Activated CD8-positive, alpha-beta memory T cell treated with anti-CD3 and anti-CD28 coated beads for 36 hours (primary cell): ENCODE results near the gene GLP1R. TPM values are rescaled to one million over a fixed set of nuclear protein-coding genes. Genes with fewer than 3 reads are reported as not detected.

Source experiments
- CTCF ChIA-PET: fragments of 350-600 bp; sonication (Branson Sonifier 250); formaldehyde crosslinking; loops from one replicate; lab custom pipeline; 2021; ENCODE audit warnings: antibody characterized with exemption; lab: Charles Lee
- POLR2A ChIA-PET: fragments of 350-600 bp; sonication (Branson Sonifier 250); formaldehyde crosslinking; loops from one replicate; lab custom pipeline; 2021; ENCODE audit warnings: antibody characterized with exemption; lab: Charles Lee
- total RNA-seq, 2 experiments: library from RNA; stranded (reverse); gene quantifications; one replicate each; pipeline ENCODE4 v1.2.3, GENCODE V29; 2021

The GLP1R gene
- under 1 TPM in 1 of 2 experiments, not detected in 1; 0.15 TPM for total RNA-seq

DNA sequence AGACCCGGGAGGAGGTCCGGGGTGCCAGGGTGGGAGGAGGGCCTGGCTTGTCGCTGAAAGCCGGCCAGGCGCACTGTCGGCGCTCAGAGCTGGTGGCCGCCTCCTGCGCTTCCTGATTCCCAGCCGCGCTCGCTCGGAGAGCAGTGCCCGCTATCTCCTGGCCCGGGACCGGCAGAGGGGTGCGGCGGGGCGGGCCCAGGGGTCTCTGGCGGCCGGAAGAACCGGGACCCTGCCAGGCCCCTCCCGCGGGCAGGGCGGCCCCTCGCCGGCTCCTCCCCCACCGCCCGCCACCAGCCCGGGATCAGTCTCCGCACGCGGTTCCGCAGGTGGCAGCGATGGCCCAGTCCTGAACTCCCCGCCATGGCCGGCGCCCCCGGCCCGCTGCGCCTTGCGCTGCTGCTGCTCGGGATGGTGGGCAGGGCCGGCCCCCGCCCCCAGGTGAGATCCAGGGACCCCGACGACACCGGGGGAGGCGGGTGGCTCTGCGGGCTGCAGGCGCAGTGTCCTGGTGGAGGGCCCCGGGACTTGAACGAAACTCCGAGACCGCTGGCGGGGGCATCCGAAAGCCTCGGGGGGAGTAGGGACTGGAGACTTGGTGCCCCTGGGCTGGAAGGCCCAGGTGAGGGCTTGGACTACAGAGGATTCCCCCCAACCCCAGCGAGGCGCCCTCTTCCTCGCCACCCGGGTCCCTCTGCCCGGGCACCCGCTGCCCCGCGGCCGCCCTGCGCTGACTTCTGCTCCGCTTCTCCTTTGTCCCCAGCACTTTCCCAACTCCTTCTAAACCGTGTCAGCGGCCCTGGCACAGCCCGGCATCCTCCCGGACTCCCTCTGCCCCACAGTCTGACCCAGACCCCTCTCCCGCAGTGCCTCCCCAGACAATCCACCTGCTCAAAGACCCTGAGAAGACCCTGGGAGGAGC lies at the start of gene GLP1R:
GLP1R (plus strand) TSS at position 301 of the 919 bp plus-strand sequence; CDS start at position 361, 60 bp downstream.
- ChIA-PET CTCF (no interaction called here), POLR2A (no interaction called here)

GRCh38 chr6:39003072-39003471 lies 45.5 kb upstream of the GLP1R start:
- CTCF ChIA-PET, result interaction anchor here (3.2 kb wide), 1 partner anchor 300 kb away, joined by 17 read pairs; no protein-coding TSS in a partner anchor

GRCh38 chr6:39003492-39003891 lies 45.1 kb upstream of the GLP1R start:
- ChIA-PET CTCF (interaction anchor here (3.2 kb wide), 1 partner anchor 300 kb away, joined by 17 read pairs; no protein-coding TSS in a partner anchor), POLR2A (no interaction called here)

More at GRCh38 chr6:39003072-39003471, 45.5 kb upstream of the GLP1R start:
- POLR2A ChIA-PET, result no interaction called here

GRCh38 chr6:39004801-39005200 lies 43.8 kb upstream of the GLP1R start:
- POLR2A ChIA-PET, result no interaction called here
- CTCF ChIA-PET, result no interaction called here

DNA sequence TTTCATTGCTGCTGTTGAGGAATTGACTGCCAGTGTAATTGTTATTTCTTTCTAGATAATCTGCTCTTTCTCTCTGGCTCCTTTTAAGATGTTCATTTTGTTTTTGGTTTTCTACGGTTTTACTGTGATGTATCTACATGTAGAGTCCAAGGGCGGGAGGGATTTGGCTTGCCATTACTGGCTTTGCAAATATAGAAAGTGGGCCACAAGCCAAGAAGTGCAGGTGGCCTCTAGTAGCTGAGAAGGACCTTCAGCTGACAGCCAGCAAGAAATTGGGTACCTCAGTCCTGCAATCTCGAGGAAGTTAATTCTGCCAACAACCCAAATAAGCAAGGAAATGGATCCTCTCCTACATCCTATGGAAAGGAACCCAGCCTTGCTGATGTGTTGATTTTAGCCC lies 42.8 kb upstream of the GLP1R start:
- CTCF ChIA-PET, result no interaction called here
- POLR2A ChIA-PET, result no interaction called here

DNA sequence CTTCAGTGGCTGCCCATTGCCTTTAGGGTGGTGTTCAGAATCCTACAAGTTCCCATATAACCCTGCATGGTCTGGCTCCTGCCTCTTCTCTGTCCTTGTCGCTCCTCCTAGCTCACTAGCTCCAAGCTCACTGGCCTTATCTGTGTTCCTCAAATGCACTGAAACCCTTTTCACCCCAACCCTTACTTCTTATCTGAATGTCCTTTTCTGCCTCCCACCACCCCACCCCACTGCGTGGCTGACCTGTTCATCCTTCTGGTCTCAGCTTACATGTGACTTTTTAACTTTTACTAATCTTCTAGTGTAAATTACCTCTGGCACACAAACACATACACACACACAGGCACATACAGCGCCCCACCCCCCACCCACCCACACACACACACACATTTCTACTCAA lies 41.0 kb upstream of the GLP1R start:
- POLR2A ChIA-PET, result no interaction called here
- CTCF ChIA-PET, result no interaction called here

GRCh38 chr6:39008737-39009136 lies 39.8 kb upstream of the GLP1R start:
- CTCF ChIA-PET, result interaction anchor here (0.9 kb wide), 1 partner anchor 291 kb away, joined by 3 read pairs; no protein-coding TSS in a partner anchor

DNA sequence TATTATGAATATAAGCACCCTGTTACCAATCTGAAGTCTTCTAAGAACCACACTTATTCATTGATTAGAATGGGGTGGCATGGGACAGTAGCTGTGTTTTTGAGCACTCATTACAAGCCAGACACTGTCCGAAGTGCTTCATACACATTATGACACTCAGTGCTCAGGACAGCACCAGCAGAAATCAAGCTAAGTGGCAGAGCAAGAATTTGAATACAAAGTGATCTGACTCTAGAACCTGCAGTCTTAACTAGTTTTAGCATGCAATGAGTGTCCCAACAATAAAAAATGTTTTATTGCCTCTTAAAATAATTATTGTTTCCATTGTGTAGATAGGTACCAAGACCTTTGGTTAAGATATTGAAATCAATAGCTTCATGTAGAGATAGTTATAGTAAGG lies 39.1 kb upstream of the GLP1R start:
- ChIA-PET CTCF (interaction anchor here (0.9 kb wide), 1 partner anchor 292 kb away, joined by 3 read pairs; no protein-coding TSS in a partner anchor), POLR2A (no interaction called here)

More at GRCh38 chr6:39008737-39009136, 39.8 kb upstream of the GLP1R start:
- POLR2A ChIA-PET, result no interaction called here

DNA sequence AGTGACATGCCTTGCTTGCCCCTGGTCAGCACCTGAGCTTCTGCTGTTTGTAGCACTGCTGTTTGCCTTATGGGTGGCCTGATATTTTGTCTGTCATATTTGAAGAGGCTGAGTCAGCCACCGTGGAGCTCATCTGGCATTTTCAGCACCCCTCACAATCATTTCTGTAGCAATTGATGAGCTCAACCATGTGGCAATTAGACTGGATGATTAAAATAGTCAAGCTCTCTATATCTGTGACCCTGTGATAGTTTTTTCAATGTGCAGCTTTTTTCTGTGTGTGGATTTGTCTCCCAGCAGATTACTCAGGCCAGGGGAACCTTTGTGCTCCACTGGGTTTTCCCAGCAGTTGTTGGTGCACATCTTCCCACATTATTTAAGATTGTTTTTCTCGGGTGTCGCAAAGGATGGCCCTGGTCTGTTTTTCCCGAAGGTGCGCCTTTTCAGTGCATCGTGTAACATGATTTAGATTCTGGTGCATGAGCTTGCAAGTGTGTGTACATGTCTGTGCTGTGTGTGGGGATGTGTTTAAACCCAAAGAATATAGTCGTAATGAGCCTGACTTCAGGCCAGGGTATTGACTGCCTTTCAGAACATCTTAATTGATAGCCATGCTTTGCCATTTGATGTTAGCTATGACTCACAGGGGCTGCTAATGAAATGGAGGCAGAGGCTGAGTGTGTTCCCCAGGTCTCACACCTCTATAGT lies 31.6 kb upstream of the GLP1R start:
- ChIA-PET CTCF (no interaction called here), POLR2A (no interaction called here)

- POLR2A ChIA-PET, result no interaction called here
Observed at GRCh38 chr6:39017547-39017880, 31.1 kb upstream of the GLP1R start.

DNA sequence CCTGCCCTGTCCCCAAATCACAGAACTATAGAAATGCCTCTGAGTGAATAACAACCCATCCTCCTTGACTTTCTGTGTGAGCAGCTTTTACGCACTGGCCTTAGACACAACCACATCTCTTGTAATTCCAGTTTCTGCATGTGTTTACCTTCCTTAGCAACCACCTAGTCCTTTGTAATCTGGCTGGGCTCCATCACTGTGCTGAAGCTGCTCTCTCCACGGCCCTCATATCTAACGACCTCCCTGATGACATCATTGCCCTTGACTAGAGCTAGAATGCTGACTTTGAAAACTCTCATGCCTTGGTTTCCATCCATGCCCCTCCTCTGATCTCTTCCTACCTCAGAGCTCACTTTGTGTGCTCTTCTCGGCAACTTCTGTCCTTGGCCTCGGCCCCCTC lies 30.5 kb upstream of the GLP1R start:
- ChIA-PET POLR2A (no interaction called here), CTCF (no interaction called here)

More at GRCh38 chr6:39017547-39017880, 31.1 kb upstream of the GLP1R start:
- CTCF ChIA-PET, result no interaction called here

GRCh38 chr6:39020136-39020535 lies 28.4 kb upstream of the GLP1R start:
- CTCF ChIA-PET, result no interaction called here

DNA sequence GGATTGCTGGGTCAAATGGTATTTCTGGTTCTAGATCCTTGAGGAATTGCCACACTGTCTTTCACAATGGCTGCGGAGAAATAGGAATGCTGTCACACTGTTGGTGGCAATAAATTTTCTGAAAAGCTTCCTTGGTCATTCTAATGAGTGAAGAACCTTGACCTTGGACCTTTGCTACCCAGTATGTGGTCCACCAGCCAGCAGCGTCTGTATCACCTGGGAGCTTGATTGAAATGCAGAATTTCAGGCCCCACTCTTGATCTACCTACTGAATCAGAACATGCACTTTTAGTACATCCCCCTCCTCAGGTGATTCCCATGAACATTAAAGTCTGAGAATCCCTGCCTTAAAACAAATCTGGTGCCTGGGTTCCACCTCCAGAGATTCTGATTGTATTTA lies 27.5 kb upstream of the GLP1R start:
- ChIA-PET POLR2A (no interaction called here), CTCF (no interaction called here)

More at GRCh38 chr6:39020136-39020535, 28.4 kb upstream of the GLP1R start:
- POLR2A ChIA-PET, result no interaction called here

GRCh38 chr6:39021779-39022178 lies 26.8 kb upstream of the GLP1R start:
- ChIA-PET POLR2A (no interaction called here), CTCF (no interaction called here)

- CTCF ChIA-PET, result interaction anchor here (1.3 kb wide), 1 partner anchor 284 kb away, joined by 3 read pairs; no protein-coding TSS in a partner anchor
- POLR2A ChIA-PET, result no interaction called here
Observed at GRCh38 chr6:39026175-39026574, 22.4 kb upstream of the GLP1R start.

GRCh38 chr6:39029156-39030011 lies 19.2 kb upstream of the GLP1R start:
- POLR2A ChIA-PET, result no interaction called here

GRCh38 chr6:39035681-39036080 lies 12.9 kb upstream of the GLP1R start:
- POLR2A ChIA-PET, result no interaction called here
- CTCF ChIA-PET, result no interaction called here

More at GRCh38 chr6:39029156-39030011, 19.2 kb upstream of the GLP1R start:
- CTCF ChIA-PET, result interaction anchor here (0.6 to 1.2 kb wide), 4 partner anchors 56 to 280 kb away, joined by 3 read pairs; no protein-coding TSS in a partner anchor

DNA sequence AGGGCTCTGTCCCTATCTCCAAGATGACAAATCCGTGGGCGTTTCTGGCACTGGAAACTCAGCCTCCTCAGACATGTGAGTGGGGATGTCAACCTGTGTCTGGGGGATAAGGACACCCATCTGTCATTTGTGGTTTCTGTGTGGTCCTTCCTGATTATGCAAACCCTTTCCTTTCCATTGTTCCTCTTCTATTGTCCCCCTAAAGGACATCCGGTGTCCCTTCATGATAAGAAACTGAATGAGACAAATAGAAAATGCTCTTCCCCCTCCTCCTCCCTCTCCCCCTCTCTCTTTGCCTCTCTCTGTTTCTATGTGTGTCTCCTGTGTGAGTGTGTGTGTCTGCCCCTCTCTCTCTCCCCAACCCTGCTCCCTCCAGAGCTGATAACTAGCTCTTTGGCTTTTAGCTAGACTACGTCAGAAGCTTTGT lies 11.5 kb upstream of the GLP1R start:
- CTCF ChIA-PET, result interaction anchor here (0.7 kb wide), 1 partner anchor 281 kb away, joined by 3 read pairs; no protein-coding TSS in a partner anchor
- POLR2A ChIA-PET, result no interaction called here

GRCh38 chr6:39037707-39038106 lies 10.9 kb upstream of the GLP1R start:
- POLR2A ChIA-PET, result no interaction called here
- CTCF ChIA-PET, result interaction anchor here (0.7 kb wide), 1 partner anchor 280 kb away, joined by 3 read pairs; no protein-coding TSS in a partner anchor
